Testis (tissue), 3 donors: Measurements from ENCODE around the gene ARID5B. TPM values are rescaled to one million over a fixed set of nuclear protein-coding genes. Genes with fewer than 3 reads are reported as not detected.

Experiments
- DNase-seq: peaks from one replicate; pipeline ENCODE4 v3.0.0-alpha.2; 2019
- H3K27ac ChIP-seq, 2 donors: fragments of 200-600 bp; sonication (generic); one replicate each; pipeline ENCODE4 v1.5.1; 2019
- H3K27me3 ChIP-seq: fragments of 200-600 bp; sonication (generic); one replicate; pipeline ENCODE4 v1.5.1; 2019
- H3K36me3 ChIP-seq: fragments of 200-600 bp; sonication (generic); one replicate; pipeline ENCODE4 v1.5.1; 2017; ENCODE audit warnings: low read depth; ENCODE audit errors: missing control alignments
- H3K4me1 ChIP-seq: fragments of 200-600 bp; sonication (generic); one replicate; pipeline ENCODE4 v1.5.1; 2019
- H3K4me3 ChIP-seq, 2 donors: fragments of 200-600 bp; sonication (generic); one replicate each; pipeline ENCODE4 v1.5.1; 2017 to 2019
- H3K9me3 ChIP-seq: fragments of 200-600 bp; sonication (generic); one replicate; pipeline ENCODE4 v1.5.1; 2017
- POLR2A ChIP-seq: fragments of 450-650 bp; IDR thresholded peaks from one replicate; pipeline ENCODE4 v1.6.1; 2017; ENCODE audit warnings: antibody characterized with exemption, mild to moderate bottlenecking, moderate library complexity
- WGBS, 2 donors: methylation state at CpG; one replicate each; pipeline ENCODE4 v1.1.5; 2018; 5-methylcytosine and 5-hydroxymethylcytosine counted together
- intact Hi-C: fragments of 100-400 bp; cut with DNase I; formaldehyde crosslinking; loops from one replicate; pipeline ENCODE4 v1.15.1; 2023; ENCODE audit warnings: low total_unique reads
- polyA plus RNA-seq: library from polyadenylated mRNA; stranded (reverse); fragments of 350-450 nt; fragmentation: Illumina TruSeq; extraction: RNeasy Lipid Tissue Mini Kit (QIAGEN cat#74804); gene quantifications from one replicate; pipeline ENCODE4 v1.2.3, GENCODE V29; 2014; ENCODE audit warnings: low read depth, low replicate concordance; ENCODE audit not compliant: insufficient read depth
- total RNA-seq, 2 donors: library from RNA; depleted of rRNA; stranded (reverse); fragments of >200 nt; gene quantifications; one replicate each; pipeline ENCODE4 v1.2.3, GENCODE V29; 2016
- TF ChIP-seq, protein P1 (sequence below), 3 experiments: fragments of 450-650 bp in 2 of 3; fragments of 200-600 bp in 1 of 3; sonication (generic) in 1 of 3; IDR thresholded peaks; one replicate each; pipeline ENCODE4 v1.5.1; 2016 to 2019; ENCODE audit warnings: antibody characterized with exemption in 3 of 3, mild to moderate bottlenecking in 2 of 3, moderate library complexity in 1 of 3

ARID5B gene
- total and polyA plus RNA-seq, 3 donors from 2014 or later, result 14.3 to 73.6 (median 52.1) TPM

DNA sequence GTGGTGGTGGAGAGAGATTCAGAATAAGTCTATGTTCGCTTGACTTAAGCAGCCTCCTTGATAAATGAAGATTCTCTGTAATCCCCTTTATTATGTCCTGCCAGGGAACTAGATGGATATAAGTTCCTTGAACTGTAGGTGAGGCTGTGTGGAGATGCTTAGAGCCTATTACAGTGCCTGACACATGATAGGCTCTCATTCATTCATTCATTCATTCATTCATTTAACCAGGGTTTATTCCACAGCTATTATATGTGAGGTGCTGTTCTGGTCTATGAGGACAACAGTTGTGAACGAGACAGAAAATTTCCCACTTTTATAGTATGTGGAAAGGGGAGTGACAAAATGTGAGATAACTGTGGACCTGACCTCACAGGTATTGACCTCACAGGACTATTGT, 105.6 kb downstream of the ARID5B start:
- TF ChIP-seq POLR2A, result no peak
- TF ChIP-seq, protein P1, sequence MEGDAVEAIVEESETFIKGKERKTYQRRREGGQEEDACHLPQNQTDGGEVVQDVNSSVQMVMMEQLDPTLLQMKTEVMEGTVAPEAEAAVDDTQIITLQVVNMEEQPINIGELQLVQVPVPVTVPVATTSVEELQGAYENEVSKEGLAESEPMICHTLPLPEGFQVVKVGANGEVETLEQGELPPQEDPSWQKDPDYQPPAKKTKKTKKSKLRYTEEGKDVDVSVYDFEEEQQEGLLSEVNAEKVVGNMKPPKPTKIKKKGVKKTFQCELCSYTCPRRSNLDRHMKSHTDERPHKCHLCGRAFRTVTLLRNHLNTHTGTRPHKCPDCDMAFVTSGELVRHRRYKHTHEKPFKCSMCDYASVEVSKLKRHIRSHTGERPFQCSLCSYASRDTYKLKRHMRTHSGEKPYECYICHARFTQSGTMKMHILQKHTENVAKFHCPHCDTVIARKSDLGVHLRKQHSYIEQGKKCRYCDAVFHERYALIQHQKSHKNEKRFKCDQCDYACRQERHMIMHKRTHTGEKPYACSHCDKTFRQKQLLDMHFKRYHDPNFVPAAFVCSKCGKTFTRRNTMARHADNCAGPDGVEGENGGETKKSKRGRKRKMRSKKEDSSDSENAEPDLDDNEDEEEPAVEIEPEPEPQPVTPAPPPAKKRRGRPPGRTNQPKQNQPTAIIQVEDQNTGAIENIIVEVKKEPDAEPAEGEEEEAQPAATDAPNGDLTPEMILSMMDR (IDR thresholded peaks at IDR 0.05), result no peak
- 90 to 91% methylated on average over 2 of the region's 2 CpGs for WGBS, 2 donors
- intact Hi-C loops, result no loop called here
- H3K4me3 ChIP-seq, result no peak overlapping the region
- no peaks in the 10 kb centered on the region for H3K36me3 ChIP-seq
- no peak for DNase-seq
- no peaks in the 10 kb centered on the region for H3K9me3 ChIP-seq
- no peaks in the 10 kb centered on the region for H3K4me1 ChIP-seq
- no peak overlapping the region for H3K27ac ChIP-seq
- H3K27me3 ChIP-seq, result no peaks in the 10 kb centered on the region

- TF ChIP-seq POLR2A, result no peak
- TF ChIP-seq, protein P1 (IDR thresholded peaks at IDR 0.05), result no peak
- WGBS, 2 donors, result 74 to 86% methylated on average over 6 of the region's 6 CpGs
- intact Hi-C loops, result no loop called here
- no peak overlapping the region for H3K27ac ChIP-seq
- no peak overlapping the region for H3K4me3 ChIP-seq
- H3K4me1 ChIP-seq, result no peaks in the 10 kb centered on the region
- no peaks in the 10 kb centered on the region for H3K9me3 ChIP-seq
- no peaks in the 10 kb centered on the region for H3K36me3 ChIP-seq
- H3K27me3 ChIP-seq, result no peaks in the 10 kb centered on the region
- DNase-seq, result no peak
Observed at GRCh38 chr10:62008196-62008595, 106.7 kb downstream of the ARID5B start.

DNA sequence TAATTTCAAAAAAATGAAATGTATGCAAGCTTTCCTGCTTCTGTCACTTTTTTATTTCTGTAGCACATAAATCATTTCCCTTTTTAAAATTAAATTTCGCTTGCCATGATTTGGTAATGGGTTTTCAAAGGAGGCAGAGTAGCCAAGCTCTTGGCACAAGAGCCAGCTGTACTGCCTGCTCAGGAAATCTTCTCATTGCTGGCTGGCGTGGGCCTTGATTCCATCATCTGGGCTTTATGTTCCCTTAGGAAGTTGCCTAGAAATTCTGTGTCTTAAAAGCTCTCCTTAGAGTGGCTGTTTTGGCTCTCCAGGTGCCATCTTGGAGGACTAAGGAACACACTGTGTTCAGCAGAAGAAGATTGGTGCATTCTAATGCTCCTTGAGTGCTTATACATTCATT, 107.4 kb downstream of the ARID5B start:
- no peaks in the 10 kb centered on the region for H3K27me3 ChIP-seq
- no peak overlapping the region for H3K27ac ChIP-seq
- no peaks in the 10 kb centered on the region for H3K9me3 ChIP-seq
- TF ChIP-seq POLR2A, result no peak
- TF ChIP-seq, protein P1 (IDR thresholded peaks at IDR 0.05), result no peak
- intact Hi-C loops, result no loop called here
- DNase-seq, result no peak
- WGBS, 2 donors, result 84 to 97% methylated on average over 2 of the region's 2 CpGs
- H3K4me1 ChIP-seq, result no peaks in the 10 kb centered on the region
- no peak overlapping the region for H3K4me3 ChIP-seq
- no peaks in the 10 kb centered on the region for H3K36me3 ChIP-seq

DNA sequence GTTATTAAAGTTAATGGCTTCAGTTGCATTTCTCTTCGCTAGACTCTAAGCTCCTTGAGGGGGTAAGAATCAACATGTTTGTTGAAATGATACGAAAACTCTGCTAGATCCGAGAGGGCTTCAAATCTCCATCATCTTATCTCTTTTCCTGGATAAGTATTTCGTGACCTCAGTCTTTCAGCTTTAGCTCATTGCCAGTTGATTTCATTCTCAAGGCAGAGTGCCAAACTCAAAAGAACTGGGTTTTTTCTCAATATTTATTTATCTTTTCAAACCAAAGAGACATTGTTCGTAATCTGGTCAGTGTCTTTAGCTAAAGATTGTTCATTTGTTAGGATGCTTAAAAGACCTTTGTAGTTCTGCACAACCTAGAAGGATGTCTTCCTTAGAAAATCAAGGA, 108.9 kb downstream of the ARID5B start:
- Histone ChIP-seq H3K9me3 (no peaks in the 10 kb centered on the region), H3K27me3 (no peaks in the 10 kb centered on the region), H3K4me3 (no peak overlapping the region), H3K27ac (no peak overlapping the region), H3K4me1 (no peaks in the 10 kb centered on the region), H3K36me3 (no peaks in the 10 kb centered on the region)
- no peak for DNase-seq
- 63 to 76% methylated on average over 5 of the region's 5 CpGs for WGBS, 2 donors
- TF ChIP-seq, protein P1 (IDR thresholded peaks at IDR 0.05), result no peak
- intact Hi-C loops, result no loop called here

GRCh38 chr10:62011558-62011957, 110.1 kb downstream of the ARID5B start:
- no peak overlapping the region for H3K4me3 ChIP-seq
- peaks cover 4% of the 10 kb centered on the region for H3K4me1 ChIP-seq
- no peak for DNase-seq
- no peaks in the 10 kb centered on the region for H3K36me3 ChIP-seq
- H3K9me3 ChIP-seq, result no peaks in the 10 kb centered on the region
- H3K27me3 ChIP-seq, result no peaks in the 10 kb centered on the region
- intact Hi-C loops, result no loop called here
- no peak overlapping the region for H3K27ac ChIP-seq
- WGBS, 2 donors, result 84 to 93% methylated on average over 5 of the region's 5 CpGs
- TF ChIP-seq POLR2A, result no peak
- TF ChIP-seq, protein P1 (IDR thresholded peaks at IDR 0.05), result no peak
